ENCODE data around the gene GRPEL1.

DNA sequence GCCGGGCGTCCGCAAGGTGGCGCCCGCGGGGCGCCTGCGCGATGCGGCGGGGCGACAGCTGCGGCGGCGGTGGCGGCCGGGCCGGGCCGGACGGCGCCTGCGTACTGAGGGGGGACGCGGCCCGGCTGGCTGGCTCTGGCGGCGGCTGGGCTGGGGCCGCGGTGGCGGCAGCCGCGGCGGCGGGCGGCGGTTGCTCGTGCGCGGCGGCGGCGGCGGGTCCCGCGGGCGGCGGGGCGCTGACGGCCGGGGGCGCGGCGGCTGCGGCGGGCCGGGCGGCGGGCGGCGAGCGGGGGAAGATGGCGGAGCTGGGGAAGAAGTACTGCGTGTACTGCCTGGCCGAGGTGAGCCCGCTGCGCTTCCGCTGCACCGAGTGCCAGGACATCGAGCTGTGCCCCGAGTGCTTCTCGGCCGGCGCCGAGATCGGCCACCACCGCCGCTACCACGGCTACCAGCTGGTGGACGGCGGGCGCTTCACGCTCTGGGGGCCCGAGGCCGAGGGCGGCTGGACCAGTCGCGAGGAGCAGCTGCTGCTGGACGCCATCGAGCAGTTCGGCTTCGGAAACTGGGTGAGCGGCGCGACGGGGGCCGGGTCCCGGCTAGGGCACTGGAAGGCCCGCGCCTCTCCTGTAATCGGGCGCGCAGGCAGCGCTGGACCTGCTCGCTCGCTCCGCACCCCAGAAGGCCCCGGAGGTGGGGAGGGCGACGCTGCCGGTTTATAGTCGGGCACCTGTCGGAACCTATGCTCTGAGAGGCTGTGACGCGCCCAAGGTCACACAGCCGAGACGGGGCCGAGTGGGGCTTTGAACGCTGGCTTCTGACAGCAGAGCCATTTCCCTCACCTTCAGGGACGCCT lies 24.4 kb downstream of the GRPEL1 start, which contains the start of gene TADA2B:
- TF ChIP-seq EZH2 (IDR thresholded peaks at IDR 0.05; ENCODE audit: low read depth): no peak
- TF ChIP-seq, protein P1, sequence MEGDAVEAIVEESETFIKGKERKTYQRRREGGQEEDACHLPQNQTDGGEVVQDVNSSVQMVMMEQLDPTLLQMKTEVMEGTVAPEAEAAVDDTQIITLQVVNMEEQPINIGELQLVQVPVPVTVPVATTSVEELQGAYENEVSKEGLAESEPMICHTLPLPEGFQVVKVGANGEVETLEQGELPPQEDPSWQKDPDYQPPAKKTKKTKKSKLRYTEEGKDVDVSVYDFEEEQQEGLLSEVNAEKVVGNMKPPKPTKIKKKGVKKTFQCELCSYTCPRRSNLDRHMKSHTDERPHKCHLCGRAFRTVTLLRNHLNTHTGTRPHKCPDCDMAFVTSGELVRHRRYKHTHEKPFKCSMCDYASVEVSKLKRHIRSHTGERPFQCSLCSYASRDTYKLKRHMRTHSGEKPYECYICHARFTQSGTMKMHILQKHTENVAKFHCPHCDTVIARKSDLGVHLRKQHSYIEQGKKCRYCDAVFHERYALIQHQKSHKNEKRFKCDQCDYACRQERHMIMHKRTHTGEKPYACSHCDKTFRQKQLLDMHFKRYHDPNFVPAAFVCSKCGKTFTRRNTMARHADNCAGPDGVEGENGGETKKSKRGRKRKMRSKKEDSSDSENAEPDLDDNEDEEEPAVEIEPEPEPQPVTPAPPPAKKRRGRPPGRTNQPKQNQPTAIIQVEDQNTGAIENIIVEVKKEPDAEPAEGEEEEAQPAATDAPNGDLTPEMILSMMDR (conservative IDR thresholded peaks at IDR 0.05): no peak
